ENCODE results near the gene TMEM140. TPM values are rescaled to one million over a fixed set of nuclear protein-coding genes. Genes with fewer than 3 reads are reported as not detected.
A peak's percentile ranks its signal among the peaks of the same experiment; 100 is the strongest.

TMEM140 gene
- total RNA-seq, 1 experiment from 2014 or later, result 2.2 TPM

DNA sequence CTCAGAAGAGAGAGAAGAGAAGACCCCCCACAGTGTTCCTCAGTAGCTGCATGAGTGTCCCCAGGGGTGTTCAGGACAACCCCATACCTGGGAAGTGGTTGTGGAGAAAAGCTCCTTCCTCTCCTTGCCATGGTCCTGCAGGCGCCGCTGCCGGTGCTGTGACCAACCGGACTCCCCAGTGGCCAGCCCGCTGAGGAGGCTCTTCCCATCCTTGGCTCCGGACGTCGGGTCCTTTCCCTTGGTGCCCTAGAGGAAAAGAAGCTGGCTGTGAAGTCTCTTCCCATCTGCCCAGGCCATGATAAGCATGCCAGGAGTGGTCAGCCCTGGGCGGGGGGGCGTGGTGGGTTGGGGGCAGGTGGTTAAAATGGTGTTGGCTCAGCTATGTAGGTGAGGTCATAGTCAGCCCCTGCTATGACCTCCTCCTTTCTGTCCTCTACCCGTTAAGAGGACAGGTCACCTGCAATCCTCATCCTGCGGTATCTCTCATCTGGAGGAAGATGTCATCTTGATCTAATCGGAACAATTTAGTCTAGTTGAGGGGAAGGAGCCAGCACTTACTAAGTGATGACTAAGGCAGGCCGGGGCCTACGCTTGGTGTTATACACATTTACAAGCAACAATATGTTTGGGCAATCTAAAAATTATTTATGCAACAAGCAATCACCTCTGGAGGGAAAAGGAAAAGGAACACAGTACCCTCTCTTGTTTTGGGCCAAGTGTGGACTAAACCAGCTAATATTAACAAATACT lies 50.2 kb downstream of the TMEM140 start:
- H3K27me3 ChIP-seq (replicated peaks), result no peaks in the 10 kb centered on the region
- no peak overlapping the region for H3K4me3 ChIP-seq
- no peak overlapping the region for H3K27ac ChIP-seq
- DNase-seq (ENCODE audit: low read depth in 1 of 2, low spot score in 2 of 2), result peak in 1 of 2 experiments; percentile 28
- H3K4me1 ChIP-seq (replicated peaks), result peaks cover 49% of the 10 kb centered on the region
- H3K36me3 ChIP-seq, result peaks cover 88% of the 10 kb centered on the region
- no peaks in the 10 kb centered on the region for H3K9me3 ChIP-seq (replicated peaks)

DNA sequence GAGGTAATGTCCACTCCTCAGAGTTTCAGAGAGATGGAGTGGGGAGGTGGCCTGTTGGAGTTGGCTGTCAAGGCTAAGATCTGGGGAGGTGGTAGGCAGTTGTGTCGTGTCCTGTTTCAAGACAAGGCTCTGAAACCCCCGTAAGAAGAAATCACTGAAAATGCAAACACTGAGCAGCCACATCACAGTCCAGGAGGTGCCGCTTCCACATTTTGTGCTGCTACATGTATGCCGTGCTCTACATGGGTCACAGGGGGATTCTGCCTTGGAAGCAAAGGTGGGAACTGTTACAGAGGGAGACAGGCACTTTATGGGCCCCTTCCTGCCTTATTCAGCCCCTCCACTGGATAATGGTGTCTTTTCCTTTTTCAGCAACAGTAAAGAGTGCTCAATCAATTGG lies 51.6 kb downstream of the TMEM140 start:
- no peak overlapping the region for H3K4me3 ChIP-seq
- H3K36me3 ChIP-seq, result peaks cover 94% of the 10 kb centered on the region
- no peaks in the 10 kb centered on the region for H3K27me3 ChIP-seq (replicated peaks)
- no peaks in the 10 kb centered on the region for H3K9me3 ChIP-seq (replicated peaks)
- DNase-seq (ENCODE audit: low read depth in 1 of 2, low spot score in 2 of 2), result no peak
- H3K4me1 ChIP-seq (replicated peaks), result peaks cover 49% of the 10 kb centered on the region
- H3K27ac ChIP-seq, result no peak overlapping the region

DNA sequence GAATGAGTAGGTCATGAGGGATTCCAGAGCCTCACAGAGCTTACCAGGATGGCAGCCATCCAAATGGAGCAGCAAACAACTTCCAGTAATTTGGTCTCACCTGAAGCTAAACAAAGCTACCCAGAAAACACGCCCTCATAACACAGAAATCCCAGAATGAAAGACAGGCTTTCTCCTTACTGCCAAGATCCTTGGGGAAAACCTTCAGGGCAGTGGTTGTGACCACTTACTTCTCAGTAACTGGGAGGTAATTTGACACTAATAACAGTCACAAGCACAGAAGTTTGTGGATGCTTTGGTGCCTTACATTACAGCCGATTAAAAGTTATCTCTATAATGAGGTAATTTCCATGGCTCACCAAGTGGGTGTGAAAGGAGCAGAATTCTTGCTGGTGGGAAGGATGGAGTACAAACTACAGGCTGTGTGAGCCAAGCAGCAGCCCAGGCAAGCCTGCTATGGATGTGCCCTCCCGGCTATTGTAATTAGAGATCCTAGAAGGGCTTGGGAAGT lies 53.0 kb downstream of the TMEM140 start:
- no peak for DNase-seq (ENCODE audit: low read depth in 1 of 2, low spot score in 2 of 2)
- no peaks in the 10 kb centered on the region for H3K27me3 ChIP-seq (replicated peaks)
- no peaks in the 10 kb centered on the region for H3K9me3 ChIP-seq (replicated peaks)
- H3K4me3 ChIP-seq, result no peak overlapping the region
- H3K27ac ChIP-seq, result no peak overlapping the region
- peaks cover 49% of the 10 kb centered on the region for H3K4me1 ChIP-seq (replicated peaks)
- H3K36me3 ChIP-seq, result peaks cover 92% of the 10 kb centered on the region

DNA sequence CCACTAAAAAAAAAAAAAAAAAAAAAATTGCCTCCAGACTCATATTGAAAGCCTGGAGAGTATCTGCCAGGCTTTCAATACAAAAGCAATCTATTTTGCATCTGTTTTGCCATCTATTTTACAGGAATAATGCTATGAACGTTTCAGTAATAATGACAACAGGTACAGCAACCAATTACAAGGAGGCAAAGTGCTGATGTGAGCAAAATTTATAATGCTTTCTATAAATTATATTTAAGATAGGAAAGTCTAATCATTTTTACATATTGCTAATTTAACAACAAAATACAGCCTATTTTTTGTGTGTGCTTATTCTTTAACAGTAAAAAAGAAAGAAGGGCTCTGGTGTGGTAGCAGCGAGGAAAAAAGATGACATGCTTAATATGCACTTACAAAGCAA lies 53.5 kb downstream of the TMEM140 start:
- Histone ChIP-seq H3K9me3 (replicated peaks) (no peaks in the 10 kb centered on the region), H3K4me1 (replicated peaks) (peaks cover 49% of the 10 kb centered on the region), H3K27me3 (replicated peaks) (no peaks in the 10 kb centered on the region), H3K4me3 (no peak overlapping the region), H3K36me3 (peaks cover 90% of the 10 kb centered on the region), H3K27ac (no peak overlapping the region)
- DNase-seq (ENCODE audit: low read depth in 1 of 2, low spot score in 2 of 2), result no peak

DNA sequence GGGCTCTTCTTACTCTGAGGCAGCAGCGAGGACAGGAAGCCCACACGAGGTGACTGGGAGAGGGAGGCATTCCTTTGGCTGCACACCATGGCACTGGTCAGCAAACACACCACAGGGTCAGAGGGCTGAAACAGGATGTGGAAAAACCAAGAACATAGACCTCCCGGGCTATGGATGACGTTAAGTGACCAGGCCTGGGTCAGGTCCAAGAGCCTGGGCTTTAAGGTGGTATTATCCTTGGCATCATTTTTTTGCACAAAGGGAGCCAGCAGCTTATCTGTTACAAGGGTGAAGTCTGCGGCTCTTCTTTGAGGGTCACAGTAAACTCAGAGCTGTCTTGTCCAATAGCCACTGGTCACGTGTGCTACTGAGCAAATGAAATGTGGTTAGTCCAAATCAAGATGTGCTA lies 56.5 kb downstream of the TMEM140 start:
- Histone ChIP-seq H3K27ac (peak overlapping the region; percentile 43), H3K4me3 (peak overlapping the region; percentile 11), H3K9me3 (replicated peaks) (no peaks in the 10 kb centered on the region)

DNA sequence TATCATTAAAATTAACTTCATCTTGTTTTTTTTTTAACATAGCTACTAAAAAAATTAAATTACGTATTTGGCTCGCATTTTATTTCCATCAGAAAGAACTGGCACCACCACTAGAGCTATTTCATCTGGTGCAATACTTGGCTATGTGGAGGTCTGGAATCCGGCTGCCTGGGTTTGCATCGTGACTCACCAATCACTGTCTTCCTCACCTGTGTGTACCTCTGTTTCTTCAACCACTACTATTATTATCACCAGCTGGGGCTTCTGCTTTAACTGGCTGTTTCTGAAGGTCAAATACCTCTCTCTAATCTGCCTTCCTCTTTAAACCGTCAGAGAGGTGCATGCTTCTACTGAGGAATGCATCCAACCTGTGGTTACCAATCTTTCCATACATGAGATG lies 57.0 kb downstream of the TMEM140 start:
- peak overlapping the region; percentile 19; the same call in 1 of the 2 replicates for H3K27ac ChIP-seq
- H3K4me1 ChIP-seq (replicated peaks), result peaks cover 38% of the 10 kb centered on the region
- H3K36me3 ChIP-seq, result peaks cover 81% of the 10 kb centered on the region
- H3K9me3 ChIP-seq (replicated peaks), result no peaks in the 10 kb centered on the region
- H3K27me3 ChIP-seq (replicated peaks), result no peaks in the 10 kb centered on the region
- DNase-seq (ENCODE audit: low read depth in 1 of 2, low spot score in 2 of 2), result no peak
- H3K4me3 ChIP-seq, result no peak overlapping the region

More for the DNA sequence above, 56.5 kb downstream of the TMEM140 start:
- peak; percentile 46 to 56 for DNase-seq (ENCODE audit: low read depth in 1 of 2, low spot score in 2 of 2)
- no peaks in the 10 kb centered on the region for H3K27me3 ChIP-seq (replicated peaks)
- peaks cover 38% of the 10 kb centered on the region for H3K4me1 ChIP-seq (replicated peaks)
- H3K36me3 ChIP-seq, result peaks cover 82% of the 10 kb centered on the region

DNA sequence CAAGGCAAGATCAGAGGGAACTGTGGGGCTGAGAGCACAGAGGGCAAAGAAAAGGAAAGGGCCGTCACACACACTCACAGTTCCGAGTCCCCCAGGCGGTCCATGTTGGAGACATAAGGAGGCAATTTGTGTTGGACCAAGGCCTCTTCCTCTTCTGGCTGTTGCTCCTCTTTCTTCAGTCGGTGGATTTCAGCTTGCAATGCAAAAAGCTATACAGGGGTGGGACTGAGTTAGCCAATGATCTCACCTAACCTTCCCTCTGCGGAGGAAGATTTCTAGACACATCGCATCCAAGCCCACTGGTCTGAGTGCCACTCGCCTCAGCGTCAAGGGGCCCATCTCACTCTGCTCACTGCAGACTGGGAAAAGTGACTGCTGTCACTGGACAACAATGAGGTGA lies 58.0 kb downstream of the TMEM140 start:
- Histone ChIP-seq H3K4me3 (no peak overlapping the region), H3K27me3 (replicated peaks) (no peaks in the 10 kb centered on the region), H3K36me3 (peaks cover 71% of the 10 kb centered on the region), H3K27ac (no peak overlapping the region), H3K4me1 (replicated peaks) (peaks cover 41% of the 10 kb centered on the region), H3K9me3 (replicated peaks) (no peaks in the 10 kb centered on the region)
- no peak for DNase-seq (ENCODE audit: low read depth in 1 of 2, low spot score in 2 of 2)

DNA sequence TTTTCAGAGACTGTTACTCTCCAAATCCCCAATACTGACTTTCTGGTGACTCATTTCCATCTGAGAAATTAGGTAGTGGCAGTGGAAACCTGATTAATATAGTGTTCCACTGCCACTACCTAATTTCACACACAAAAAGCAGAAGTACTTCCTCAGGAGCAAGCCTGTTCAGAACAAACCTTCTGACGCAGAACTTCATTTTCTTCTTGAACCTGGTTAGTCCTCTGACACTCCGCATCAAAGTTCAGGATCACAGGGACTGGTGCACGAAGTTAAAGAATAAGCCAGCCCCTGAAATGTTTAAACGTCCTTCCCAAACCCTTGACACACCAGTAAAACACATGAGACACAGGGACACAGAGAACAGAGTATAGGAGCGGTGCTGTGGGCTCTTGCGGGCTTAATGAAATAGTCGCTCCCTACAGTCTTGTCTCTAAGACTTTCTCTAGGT lies 59.1 kb downstream of the TMEM140 start:
- Histone ChIP-seq H3K36me3 (peaks cover 66% of the 10 kb centered on the region), H3K27ac (no peak overlapping the region), H3K4me1 (replicated peaks) (peaks cover 39% of the 10 kb centered on the region), H3K4me3 (no peak overlapping the region), H3K9me3 (replicated peaks) (no peaks in the 10 kb centered on the region), H3K27me3 (replicated peaks) (no peaks in the 10 kb centered on the region)
- DNase-seq (ENCODE audit: low read depth in 1 of 2, low spot score in 2 of 2), result no peak

DNA sequence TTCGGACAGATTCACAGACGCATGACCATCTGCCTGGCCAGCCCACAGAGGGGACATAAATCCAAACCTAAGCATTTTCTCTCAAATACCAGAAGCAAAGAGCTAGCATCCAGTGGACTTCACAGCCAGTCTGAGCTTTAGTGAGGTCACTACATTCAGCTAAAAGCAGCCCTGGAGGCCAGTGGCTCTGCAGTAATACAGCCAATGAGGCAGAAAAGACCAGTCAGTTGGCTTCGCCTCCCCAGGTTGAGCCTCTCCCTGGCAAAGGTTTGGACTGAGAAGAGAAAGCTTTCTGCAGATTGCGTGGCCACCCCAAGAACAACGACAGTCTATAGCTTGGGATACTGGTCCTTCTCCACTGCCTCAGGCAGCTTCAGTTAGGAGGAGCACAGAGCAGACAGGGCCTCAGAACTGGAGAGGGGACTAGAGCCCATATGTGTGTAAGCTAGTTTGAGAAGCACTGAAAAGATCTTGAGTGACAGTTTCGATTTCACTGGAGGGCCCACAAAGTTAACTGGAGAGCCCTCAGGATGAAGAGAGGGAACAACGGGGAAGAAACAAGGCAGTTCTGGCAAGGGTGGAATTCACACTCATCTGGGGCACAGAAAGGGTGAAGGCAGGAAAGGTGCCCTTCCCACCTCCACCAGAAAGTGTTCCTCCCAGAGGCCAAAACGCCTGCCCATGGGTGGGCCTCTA lies 59.7 kb downstream of the TMEM140 start:
- DNase-seq (ENCODE audit: low read depth in 1 of 2, low spot score in 2 of 2), result no peak

DNA sequence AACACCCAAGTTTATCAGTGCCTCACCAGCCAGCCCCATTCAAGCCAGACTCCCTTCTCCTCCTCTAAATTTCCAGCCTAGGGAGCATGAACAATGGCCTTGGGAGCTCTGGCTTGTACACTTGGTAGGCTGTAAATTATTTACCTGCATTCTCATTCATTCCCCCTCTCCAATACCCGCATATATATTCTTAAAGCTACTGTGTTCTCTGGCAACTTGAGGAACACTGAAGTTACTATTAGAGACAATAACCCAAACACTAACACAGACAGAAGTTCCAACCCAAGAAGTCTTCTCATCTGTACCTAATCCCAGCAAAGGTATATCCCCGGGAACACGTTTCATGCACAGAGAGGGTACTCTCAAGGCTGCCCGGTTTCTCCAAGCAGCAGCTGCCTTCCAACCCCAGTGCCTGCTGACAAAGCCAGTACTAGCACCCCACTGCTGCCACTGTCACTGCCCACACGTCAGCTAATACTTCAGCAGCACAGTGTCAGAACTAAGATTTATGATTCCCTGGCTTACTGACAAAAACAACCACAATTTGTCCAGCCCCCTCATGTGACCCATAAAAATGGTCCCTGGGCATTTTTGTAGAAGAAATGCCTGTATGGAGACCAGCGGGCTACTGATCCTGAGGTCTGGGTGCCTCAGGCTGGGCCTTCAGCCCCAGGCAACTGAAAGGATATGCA lies 60.4 kb downstream of the TMEM140 start:
- Histone ChIP-seq H3K4me3 (no peak overlapping the region), H3K27ac (no peak overlapping the region), H3K36me3 (peaks cover 53% of the 10 kb centered on the region), H3K9me3 (replicated peaks) (no peaks in the 10 kb centered on the region), H3K27me3 (replicated peaks) (no peaks in the 10 kb centered on the region), H3K4me1 (replicated peaks) (peaks cover 28% of the 10 kb centered on the region)
- no peak for DNase-seq (ENCODE audit: low read depth in 1 of 2, low spot score in 2 of 2)

More for the DNA sequence above, 59.7 kb downstream of the TMEM140 start:
- peaks cover 60% of the 10 kb centered on the region for H3K36me3 ChIP-seq
- H3K4me3 ChIP-seq, result no peak overlapping the region
- peaks cover 35% of the 10 kb centered on the region for H3K4me1 ChIP-seq (replicated peaks)
- H3K27me3 ChIP-seq (replicated peaks), result no peaks in the 10 kb centered on the region
- no peak overlapping the region for H3K27ac ChIP-seq
- no peaks in the 10 kb centered on the region for H3K9me3 ChIP-seq (replicated peaks)

DNA sequence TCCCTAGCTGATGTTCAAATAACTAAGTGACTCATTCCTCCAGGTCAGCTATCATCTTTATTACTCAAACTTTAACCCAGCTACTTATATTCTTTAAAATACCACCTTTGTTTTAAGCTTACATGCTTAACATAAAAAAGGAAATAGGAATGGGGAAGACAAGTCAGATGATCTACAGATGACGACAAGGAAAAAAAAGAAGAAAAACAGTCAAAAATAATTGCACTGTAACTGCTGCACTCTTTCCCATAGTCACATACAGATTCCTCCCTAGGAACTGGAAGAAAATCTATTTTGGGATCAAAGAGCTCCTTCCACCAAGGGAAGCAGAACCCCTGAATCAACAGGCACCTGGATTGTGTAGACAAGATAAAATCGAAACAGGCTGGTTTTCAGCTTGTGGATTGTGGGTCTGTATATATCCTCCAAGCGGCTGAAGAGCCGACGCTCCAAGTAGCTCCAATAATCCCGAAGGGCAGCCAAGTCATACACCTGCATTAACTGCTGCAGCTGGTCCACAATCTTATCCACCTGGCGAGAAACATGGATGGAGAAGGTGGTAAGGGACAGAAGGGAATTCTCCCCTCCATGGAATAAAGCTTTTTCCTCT lies 61.5 kb downstream of the TMEM140 start:
- H3K36me3 ChIP-seq, result peaks cover 43% of the 10 kb centered on the region
- H3K4me3 ChIP-seq, result no peak overlapping the region
- H3K9me3 ChIP-seq (replicated peaks), result no peaks in the 10 kb centered on the region

DNA sequence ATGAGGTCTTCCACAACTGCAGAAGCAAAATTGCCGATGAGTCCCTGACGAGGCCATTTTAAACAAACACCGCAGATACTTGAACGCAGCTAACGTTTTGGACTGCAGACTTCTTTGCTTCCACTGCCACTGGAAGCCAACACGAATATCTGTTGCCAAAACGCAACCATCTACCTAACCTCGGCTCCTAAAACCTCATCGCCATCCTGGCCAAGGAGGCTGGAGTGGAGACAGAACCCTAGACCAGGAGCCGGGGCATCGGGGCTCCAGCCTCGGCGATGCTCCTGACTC lies 63.0 kb downstream of the TMEM140 start:
- Histone ChIP-seq H3K4me1 (replicated peaks) (peaks cover 7% of the 10 kb centered on the region; the same call in 1 of the 2 replicates), H3K4me3 (peak overlapping the region; percentile 83), H3K9me3 (replicated peaks) (no peaks in the 10 kb centered on the region), H3K36me3 (peaks cover 32% of the 10 kb centered on the region), H3K27ac (peak overlapping the region; percentile 57), H3K27me3 (replicated peaks) (no peaks in the 10 kb centered on the region)
- no peak for DNase-seq (ENCODE audit: low read depth in 1 of 2, low spot score in 2 of 2)

More for the DNA sequence above, 61.5 kb downstream of the TMEM140 start:
- no peak overlapping the region for H3K27ac ChIP-seq
- peaks cover 17% of the 10 kb centered on the region for H3K4me1 ChIP-seq (replicated peaks)
- H3K27me3 ChIP-seq (replicated peaks), result no peaks in the 10 kb centered on the region
- no peak for DNase-seq (ENCODE audit: low read depth in 1 of 2, low spot score in 2 of 2)

DNA sequence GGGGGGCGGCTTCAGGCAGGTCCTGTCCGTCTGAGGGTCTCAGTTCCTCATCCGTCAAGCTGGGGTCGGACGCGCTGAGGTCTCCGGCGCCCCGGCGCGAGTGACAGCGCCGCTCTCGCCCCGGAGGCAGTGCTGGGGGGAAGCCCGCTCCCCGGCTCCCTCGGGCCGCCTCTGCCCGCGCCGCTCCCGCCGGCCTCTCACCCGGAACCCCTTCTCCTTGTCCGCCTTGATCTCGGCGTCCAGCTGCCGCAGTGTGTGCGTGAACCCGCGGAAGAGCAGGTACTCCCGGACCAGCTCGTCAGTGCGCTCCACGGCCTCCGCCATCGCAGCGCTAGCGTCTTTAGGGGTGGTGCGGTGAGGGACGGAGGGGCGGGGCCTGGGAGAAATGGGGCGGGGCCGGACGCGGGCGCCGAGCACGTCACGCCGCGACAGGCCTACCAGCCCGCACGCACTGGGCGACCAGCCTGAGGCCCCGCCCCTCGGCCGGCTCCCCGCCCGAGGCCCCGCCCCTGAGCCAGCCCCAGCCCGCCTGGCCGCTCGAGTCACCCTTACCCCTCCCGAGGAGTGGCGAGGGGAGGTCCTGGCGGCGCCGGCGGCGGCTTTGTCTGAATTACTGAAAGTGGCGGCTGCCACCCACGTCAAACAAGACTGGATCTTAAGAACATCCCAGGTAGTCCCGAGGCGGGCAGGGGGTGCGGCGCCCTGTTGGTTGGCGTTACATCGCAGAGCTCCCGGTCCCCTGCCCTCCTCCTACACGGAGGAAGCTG lies 63.5 kb downstream of the TMEM140 start, which contains the start of gene WDR91:
TSS of gene WDR91 (minus strand) at position 348 of the 767 bp plus-strand sequence. CDS start at position 324, 24 bp downstream.
- Histone ChIP-seq H3K27ac (peak within 1 kb of the TSS; percentile 69), H3K27me3 (replicated peaks) (no peaks in the 10 kb centered on the region), H3K9me3 (replicated peaks) (no peaks in the 10 kb centered on the region), H3K4me1 (replicated peaks) (peaks cover 7% of the 10 kb centered on the region; the same call in 1 of the 2 replicates), H3K4me3 (peak within 1 kb of the TSS; percentile 83), H3K36me3 (peaks cover 30% of the 10 kb centered on the region)
- DNase-seq (ENCODE audit: low read depth in 1 of 2, low spot score in 2 of 2), result peak; percentile 87 to 95
